OCI-LY3 (cell line): ENCODE results near the gene WWP2.

ENCODE experiments used
- CTCF ChIP-seq: fragments of 200-600, 300-600 bp; sonication (generic); IDR thresholded peaks from 2 replicates; pipeline ENCODE4 v1.5.1; 2014; ENCODE audit warnings: antibody characterized with exemption, low read length, low read depth
- EZH2phosphoT487 ChIP-seq: fragments of 200-600 bp; shearing (Covaris generic); IDR thresholded peaks from 2 replicates; pipeline ENCODE4 v1.6.1; 2018; ENCODE audit warnings: antibody characterized with exemption, mixed run types, low read depth

- TF ChIP-seq CTCF (no peak), EZH2phosphoT487 (no peak)
These were observed 155.2 kb downstream of the WWP2 start for GRCh38 chr16:69917311-69917710.
